ENCODE data around the gene TMEM38A.

The TMEM38A gene, protein sequence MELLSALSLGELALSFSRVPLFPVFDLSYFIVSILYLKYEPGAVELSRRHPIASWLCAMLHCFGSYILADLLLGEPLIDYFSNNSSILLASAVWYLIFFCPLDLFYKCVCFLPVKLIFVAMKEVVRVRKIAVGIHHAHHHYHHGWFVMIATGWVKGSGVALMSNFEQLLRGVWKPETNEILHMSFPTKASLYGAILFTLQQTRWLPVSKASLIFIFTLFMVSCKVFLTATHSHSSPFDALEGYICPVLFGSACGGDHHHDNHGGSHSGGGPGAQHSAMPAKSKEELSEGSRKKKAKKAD

DNA sequence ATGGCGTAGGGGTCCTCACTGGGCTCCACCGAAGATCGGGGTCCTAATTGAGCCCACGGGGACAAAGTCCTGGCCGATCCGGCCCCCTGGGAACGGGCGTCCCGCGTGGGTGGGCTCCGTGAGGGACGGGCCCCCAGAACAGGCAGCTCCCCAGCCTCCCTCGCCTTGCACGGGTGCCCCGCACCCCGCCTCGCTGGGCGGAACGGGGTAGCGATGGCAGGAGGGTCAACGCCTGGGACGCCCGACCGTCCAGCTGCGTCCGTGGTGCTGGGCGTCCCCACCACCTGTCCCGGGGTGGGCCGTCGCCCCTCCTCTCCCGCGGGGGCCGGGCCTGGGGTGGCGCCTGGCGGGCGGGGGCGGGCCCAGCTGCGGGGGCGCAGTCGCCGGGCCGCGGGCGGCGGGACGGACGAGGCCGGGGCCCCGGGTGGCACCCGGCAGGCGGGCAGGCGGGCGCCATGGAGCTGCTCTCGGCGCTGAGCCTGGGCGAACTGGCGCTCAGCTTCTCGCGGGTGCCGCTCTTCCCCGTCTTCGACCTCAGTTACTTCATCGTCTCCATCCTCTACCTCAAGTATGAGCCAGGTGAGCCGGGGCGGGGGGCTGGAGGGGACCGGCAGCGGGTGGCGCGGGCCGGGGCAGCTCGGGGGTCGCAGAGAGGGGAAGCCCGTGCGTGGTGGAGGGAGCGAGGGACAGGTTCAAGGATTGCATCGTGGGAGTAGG is at the start of gene TMEM38A:
Gene TMEM38A, plus strand, starts transcription at position 377 of the 717 bp plus-strand sequence. Its CDS starts 79 bp downstream, at position 456.
- peak in 38 of 51 donors; percentile 10 to 62 (median 28) for DNase-seq

DNA sequence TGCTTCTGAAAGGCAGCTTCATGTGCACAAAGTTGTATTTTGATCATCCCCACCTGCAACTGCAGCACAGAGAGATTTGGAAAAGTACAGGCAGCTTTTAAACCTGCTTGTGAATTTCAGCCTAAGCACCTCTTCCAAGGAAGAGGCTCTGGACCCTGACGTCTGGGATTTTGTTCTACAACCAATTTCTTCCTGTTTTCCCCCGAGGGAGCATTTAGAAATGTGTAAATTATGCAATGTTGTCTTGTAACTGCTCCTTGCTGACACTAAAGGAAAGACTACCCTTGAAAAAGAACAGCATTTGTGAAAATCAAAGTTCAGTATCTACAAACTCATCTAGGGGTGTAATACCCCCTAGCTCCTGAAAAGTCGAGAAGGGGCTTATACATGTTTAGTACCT is 48.3 kb upstream of the TMEM38A start:
- DNase-seq, result no peak

DNA sequence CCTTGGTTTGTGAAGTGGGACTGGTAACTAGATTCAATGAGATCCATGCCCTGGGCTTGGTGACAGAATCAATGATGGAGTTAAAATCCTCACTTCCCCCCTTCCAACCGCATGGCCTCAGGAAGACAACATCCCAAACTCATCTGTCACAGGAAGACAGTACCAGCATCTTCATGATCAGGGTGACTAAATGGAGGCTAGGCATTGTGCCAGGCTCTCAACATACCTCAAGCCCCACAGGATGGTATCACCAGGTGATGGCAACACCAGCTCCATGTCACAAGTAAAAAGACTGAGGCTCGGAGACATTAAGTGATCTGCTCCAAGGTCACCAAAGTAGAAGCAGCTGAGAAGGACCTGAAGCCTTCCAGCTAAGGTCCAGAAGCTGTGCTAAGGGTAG is 47.1 kb upstream of the TMEM38A start:
- no peak for DNase-seq

DNA sequence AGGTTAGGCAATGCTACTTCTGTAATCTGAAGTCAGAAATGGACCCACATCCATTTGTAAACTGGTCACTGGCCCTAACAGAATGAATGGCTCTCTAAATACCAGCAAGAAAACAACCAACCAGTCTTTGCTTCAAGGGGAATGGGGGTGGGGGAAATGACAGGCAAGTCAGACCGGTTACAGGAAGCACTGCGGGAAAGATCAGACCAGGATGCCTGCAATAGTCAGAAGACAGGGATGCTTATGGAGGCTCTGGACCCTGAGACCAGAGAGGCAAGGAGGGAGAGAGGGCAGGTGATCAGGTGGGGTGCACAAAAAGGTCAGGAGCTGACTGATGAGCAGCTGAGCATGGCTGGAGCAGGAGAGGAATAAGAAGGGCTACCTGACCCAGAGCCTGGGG is 46.0 kb upstream of the TMEM38A start:
- DNase-seq, result no peak

DNA sequence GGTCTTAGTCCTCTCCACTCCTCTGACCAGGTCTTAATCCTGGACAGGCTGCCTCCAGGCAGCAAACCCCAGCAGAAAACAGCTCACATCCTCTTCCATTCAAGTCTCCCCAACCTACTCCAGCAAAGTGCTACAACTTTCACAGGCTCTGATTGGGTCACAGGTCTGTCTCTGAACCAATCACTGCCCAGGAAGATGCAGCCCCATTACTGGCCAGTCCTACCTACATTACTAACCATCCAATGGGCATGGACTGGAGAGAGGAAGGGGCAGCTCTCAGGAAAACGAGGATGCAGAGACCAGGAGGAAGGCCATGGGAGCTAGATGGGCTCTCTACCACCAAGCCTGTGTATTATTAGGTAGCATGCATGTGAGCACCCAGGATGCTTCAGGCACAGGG is 45.1 kb upstream of the TMEM38A start:
- DNase-seq, result no peak

DNA sequence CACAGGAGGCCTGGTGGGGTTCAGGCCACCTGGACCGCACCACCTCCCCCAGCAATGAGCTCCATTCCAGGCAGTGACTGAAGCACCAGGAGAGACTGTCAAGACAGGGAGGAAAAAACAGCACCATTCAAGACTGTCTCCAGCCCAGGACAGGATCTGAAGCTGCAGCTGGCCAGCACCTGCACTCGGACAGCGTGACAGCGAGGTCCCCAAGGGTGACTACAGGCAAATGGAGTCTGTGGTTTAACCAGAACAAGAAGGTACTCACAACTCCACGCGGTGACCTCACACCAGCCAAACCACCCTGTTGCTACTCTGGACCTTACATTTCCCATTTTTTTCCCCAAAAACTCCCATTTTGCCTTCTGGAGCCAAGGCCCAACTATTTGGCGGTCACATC is 42.7 kb upstream of the TMEM38A start:
- no peak for DNase-seq

DNA sequence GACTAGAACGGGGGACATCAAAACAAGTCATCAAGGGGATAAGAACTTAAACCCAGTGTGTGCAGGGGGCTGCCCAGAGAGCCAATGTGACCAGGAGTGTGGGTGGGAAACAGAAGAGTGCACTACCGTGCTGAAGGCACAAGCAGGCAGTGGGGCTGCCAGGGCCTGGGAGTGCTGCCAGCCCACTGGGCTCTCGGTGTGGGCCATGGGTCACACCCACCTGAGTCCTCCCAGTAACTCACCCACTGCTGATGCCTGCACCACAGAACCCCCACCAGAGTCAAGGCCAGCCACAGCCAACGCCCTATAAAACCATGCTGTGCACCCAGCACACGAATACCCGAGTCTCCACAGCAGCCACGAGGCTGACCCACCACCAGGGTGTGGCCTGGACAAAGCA is 41.5 kb upstream of the TMEM38A start:
- peak in 6 of 51 donors; percentile 2 to 22 (median 6) for DNase-seq

DNA sequence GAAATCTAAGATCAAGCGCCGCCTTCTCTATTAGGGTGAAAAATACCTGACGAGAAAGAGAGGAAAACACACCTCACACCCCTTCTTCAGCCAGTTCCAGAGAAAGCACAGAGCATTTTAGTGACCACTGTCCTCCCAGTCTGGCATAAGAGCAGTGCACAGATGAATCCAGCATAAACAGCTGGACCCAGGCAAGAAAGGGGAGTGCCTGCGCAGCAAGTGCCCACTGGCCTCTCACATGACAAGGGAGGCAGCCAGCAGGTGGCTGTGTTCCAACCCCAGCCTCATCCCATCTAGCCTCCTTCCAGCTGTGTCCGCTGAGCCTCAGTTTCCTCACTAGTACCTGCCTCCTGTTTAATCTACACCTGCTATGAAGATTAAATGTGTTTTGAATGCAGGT is 40.9 kb upstream of the TMEM38A start:
- peak in 4 of 51 donors; percentile 2 to 9 (median 4) for DNase-seq

DNA sequence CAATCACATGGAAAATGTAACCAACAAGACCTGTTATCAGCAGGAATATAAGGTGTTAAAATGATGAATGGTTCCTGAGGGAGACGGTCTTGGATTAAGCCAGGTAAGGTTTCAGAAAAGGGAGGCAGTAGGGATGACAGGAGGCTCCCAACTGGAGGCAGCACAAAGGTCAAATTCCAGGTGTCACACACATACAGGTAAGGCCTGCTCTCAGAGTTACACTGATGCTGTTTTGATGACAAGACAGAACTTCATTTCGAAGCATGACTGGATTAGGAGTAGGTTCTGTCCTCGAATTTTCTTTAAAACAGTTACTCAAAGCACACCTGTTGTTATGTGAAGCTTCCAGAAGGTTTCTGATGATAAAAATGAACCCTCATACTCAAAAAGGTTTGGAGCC is 40.4 kb upstream of the TMEM38A start:
- no peak for DNase-seq

DNA sequence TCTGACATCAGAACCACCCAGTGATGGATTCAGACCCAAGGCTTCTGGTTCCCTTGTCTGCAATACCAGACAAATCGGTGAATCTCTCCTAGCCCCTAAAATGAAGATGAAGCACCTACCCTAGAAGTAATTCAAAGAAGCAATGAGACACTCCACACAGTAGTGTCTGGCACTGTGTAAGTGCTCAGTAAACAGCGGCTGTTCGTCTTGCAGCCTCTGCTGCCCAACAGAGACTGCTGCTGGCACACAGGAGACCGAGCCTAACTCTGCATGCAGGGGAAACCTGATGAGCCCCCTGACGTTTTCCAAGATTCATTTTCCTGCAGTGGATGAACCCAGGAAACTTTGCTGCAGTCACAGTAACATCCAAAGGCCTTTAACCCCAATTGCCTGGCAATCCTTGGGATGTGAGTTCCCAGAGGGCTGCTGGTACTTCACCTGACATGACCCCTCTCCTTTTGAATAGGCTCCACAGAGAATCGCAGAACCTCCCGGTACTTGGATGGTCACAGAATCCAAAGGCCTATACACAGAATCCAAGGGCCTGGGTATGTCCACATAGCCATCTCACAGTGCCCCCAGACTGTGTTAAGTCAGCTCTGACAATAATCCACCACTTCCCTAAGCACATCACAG is 39.7 kb upstream of the TMEM38A start:
- no peak for DNase-seq

DNA sequence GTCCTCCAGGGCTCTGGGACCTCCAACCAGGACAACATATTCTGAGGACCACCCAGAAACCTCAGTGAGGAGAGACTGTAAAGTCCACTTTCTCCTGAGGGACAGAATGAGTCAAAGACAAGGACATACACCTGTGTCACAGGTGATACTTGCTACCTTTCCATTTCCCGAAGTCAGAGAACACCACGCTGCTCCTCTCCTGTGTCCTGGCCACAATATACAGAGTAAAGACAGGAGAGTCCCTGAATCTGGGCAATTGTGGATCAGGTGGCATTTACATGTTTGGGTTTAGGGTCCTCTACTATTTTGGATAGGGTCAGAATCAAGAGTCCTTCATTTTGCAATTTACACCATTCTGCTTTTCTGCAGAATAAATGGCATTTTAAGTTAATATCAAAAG is 37.9 kb upstream of the TMEM38A start:
- no peak for DNase-seq

DNA sequence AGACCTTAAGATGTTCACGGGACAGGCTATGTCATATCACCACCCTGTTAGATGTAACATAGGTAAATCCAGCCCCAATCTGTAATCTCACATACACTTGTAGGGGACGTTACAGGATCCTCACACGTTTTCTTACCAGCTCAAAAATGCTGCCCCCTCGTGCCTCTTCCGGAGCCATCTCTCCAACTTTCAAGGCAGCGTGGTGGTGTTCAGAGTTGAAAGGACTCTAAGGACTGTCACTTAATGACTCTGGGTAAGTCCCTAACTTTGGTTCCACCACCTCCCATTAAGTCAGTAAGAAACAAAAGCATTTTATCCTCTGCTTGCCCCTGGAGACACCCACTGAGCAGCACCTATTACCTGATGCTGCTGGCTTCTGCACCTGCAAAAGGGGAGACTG is 37.4 kb upstream of the TMEM38A start:
- no peak for DNase-seq

DNA sequence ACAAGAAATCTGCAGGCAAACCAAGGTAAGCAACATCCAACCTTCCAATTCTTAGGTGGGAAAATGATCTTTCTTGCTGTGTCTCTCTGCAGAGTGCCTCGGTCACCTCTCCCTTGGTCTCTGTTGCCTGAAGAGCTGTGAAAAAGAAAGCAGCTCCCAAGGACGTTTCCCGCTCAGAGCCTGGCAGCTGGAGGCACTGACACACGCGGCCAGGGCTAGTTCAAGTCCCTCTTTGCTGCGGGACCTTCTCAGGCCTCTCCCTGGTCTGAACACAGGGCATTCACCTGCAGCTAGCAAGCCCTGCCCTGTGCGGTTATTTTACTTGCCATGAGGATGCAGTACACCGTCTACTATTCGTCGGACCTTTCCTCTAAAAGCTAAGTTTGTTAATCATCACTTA is 36.7 kb upstream of the TMEM38A start:
- no peak for DNase-seq

DNA sequence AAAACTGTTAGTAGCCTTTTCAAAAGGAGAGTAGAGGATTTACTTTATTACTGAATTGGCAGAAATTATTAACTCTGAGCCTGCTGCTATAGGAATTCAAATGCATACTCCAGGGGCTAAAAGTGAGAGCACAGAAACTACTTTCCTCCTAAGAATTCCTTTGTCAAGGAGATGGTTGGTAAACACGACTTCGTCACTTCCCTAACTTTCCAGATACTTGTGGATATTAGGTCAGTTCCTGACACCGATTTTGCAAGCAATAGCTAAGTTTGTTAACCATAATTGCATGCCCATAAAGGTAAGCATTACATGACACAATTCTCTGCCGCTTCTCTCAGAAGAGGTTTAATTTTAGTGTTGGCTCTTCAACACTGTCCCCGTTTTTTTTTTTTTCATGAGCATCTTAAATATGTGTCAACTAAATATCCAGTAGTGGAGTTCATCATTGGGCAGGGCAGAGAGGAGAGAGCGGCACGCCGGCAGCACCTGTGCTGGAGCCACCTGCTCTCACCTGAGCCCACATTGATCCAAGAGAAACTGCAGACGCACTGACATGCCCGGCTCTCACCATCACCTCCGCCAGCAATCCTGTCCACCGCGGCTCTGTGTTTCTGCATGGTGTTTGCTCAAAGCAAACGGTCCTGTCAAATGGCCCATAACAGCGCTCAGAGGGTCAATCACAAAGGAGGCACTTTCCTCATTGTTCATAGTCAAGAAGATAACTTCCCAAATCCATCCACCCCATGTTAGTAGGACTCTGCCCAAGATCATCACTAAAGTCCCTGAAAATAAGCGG is 35.6 kb upstream of the TMEM38A start:
- no peak for DNase-seq

DNA sequence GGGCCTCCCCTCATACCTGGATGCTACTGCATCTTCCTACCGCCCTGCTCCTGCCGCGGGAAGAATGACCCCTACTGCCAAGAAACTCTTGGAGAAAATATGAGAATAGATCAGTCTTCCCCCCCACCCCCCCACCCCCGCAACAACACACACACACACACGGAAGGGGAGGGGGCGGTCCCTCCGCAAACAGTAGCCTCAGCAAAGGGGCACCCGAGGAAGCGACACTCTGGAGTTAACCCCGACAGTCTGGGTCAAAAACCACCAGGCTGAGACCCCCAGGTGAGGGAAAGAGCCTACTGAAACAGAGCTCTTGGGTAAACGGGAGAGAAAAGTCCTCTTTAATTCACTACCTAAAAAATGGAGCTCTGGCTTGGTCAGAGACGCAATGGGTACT is 34.1 kb upstream of the TMEM38A start:
- DNase-seq, result no peak

DNA sequence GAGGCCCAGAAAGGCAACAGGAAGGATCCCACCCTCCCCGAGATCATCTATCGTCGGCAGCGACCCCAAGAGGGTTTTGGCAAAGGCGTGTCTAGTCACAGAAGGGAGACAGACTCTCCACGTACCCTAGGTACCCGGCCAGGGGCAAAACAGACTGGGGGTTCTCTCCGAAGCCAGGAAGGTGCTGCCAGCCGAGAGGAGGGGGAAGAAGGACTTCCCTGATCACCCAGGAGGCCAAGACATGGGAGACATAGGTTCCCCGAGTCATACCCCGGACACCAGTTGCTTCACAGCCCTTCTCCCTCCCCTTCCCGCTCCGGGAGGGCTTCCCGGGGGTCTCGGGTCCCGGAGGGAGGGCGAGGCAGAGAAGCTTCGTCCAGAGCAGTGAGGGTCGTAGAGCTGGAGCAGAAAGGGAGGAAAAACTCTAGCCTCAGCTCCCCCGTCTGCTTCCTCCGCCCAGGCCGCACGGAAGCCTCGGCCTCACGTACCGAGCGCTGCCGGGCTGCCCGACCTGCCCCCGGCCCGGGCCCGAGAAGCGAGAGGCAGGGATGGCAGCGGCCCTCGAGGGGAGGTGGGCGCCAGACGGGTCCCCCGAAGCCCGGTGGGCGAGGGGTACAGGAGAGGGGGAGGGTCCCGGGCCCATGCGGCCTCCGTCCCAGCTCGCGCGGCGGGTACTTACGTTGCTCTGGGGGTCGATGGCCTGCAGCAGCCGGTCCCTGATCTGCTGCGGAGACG is 33.6 kb upstream of the TMEM38A start:
- DNase-seq, result peak in 3 of 51 donors; percentile 30 to 41 (median 40)

DNA sequence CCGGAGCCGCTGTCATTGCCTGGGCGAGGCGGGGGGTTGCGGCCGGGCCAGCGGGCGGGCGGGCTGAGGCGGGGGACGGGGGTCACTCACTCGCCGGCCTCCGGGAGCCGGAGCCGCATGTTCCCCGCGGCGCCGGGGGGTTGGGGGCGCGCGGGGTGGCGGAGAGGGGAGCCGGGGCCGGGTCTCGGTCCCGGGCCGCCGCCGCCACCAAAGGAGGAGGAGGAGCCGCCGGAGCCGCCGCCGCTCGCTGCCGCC is 33.1 kb upstream of the TMEM38A start:
- peak in 1 of 51 donors; percentile 49 for DNase-seq

DNA sequence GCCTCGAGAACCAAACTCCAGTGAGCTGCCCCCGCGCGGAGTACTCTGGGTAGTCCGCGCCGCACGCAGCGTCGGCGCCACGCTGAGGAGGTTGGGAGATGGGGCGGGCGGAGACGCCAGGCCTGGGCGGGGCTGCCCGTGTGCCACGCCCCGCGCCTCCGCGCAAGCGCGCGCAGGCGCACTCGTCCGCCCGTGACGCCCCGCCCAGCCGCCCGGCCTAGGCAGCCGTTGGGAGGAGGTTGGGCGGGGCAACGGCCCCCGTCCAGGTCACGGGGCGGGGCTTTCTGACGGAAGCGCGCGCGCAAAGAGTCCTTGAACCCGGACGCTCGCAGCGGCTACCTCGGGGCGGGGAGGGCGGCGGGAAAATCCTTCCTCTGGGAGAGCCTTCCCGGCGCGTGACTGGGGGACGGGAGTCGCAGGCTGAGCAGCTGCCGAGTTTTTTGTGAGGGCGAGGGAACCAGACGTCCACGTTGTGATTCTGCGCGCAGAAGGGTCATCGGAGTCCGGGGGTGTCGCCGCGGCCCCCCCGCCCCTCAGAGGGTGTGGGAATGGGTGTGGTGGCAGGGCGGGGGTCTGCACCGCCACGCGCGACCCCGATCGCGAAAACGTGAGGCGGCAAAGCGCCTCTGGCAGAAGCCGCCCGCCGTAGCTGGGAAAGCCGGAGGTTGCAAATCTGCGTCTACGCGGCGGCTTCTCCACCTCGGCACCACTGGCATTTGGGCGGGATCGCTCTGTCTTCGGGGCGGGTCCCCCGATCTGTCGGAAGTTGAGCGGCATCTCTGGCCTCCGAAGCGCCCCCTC is 32.6 kb upstream of the TMEM38A start, which contains the start of gene MED26:
Gene MED26, minus strand, starts transcription at position 22 of the 801 bp plus-strand sequence. CDS start 261 bp downstream, outside the sequence.
- peak; percentile 48 to 99 (median 93) for DNase-seq

DNA sequence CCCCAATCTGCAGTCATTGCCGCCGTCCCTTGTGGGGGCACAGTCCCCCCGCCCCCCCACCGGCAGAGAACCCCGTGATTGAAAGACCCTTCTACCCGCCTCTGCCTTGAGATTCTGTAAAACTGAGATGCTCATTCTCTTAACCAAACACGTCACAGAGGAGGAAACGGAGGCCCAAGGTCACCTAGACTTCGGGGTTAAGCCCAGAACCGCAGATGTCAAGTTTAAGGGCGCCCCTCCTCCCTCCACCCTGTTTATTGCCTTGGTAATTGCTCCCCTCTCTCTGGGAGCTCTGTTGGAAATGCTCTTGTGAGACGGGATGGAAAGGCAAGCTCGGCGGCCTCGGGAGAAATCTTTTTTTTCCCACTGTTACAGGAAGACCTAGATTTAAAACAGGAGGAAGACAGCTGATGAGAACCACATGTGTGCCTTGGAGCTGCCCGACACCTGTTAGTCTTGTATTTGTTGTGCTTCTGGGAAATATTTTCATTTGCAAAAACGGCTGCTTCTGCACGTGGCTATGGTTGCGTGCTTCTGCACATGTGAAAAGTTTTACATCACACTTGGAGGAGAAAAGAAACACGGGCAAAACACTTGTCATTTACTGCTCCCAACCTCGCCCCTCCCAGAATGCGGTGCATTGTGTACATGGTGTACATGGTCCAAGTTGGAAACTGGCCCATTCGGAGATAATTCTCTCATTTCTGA is 31.8 kb upstream of the TMEM38A start:
- DNase-seq, result peak in 3 of 51 donors; percentile 4 to 23 (median 10)

DNA sequence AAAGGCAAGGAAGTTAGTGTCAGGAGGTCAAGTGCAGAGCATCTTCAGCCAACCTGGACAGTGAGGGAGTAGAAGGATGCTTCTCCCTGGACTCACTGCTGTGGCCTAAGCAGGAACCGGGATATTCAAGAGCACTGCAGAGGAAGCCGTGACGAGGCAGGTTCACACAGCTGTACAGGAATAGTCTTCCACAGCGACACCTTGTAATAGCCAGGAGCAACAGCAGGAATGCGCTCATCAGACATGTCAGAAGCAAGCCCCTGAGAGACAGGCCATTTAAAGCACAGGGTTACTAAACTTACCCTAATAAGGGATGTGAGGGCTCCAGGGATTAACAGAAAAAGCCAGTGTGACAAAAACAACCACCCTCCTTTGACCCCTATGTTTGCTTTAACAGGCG is 29.5 kb upstream of the TMEM38A start:
- no peak for DNase-seq

All from hypothalamus (tissue), 51 donors.